ENCODE measurements around the gene NAAA. TPM values are rescaled to one million over a fixed set of nuclear protein-coding genes. Genes with fewer than 3 reads are reported as not detected.

The NAAA gene
- total and polyA plus RNA-seq, 2 of the 4 experiments (the other 2 are of a cell fraction): 17.6 to 26.4 TPM

DNA sequence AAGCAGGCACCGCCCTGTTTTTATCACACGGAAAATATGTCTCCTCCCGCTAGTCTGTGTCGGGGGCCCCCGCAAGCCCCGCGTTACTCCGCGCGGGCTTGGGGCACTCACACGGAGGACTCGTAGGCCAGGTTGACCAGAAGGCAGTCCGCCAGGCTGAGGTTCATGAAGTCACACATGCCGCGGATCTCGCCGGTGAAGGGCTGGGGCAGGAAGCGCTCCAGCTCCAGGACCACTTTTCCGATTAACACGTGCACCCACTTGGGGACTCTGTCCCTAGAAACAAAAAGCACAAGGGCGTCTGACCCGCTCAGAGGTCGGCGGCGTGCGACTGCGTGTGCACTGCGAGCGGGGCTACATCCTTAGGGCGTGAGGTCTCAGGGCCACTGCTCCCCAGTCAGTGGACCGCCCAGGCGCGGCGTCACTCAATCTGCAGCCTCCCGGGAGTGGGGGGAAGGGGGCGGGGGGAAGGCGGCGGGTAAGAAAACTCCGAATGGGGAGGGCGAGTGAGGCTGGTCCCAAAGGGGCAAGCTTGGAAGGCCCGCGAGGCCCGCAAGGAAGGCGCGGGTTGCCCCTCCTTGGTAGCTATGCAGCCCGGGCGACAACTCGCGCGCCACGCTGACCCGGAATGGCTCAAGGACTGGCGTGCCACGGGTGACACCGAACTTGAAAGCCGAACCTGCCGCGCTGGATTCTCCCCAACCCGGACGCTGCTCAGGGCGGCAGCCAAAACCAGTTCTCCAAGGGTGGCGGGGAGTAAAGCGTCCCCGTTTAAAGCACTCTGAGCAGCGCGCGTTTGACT lies 722 bp downstream of the NAAA start:
- no peak overlapping the region for H2BK20ac ChIP-seq (ENCODE audit: low read depth, low read length)
- H4K5ac ChIP-seq (ENCODE audit: low read depth, low read length): peak overlapping the region; percentile 50
- H2BK120ac ChIP-seq (ENCODE audit: low read depth, low read length): peak overlapping the region; percentile 52
- peak overlapping the region; percentile 53 for H3K4me3 ChIP-seq (ENCODE audit: insufficient read depth, low read depth, low read length)
- in situ Hi-C loops (cut with MboI; ENCODE audit: low sequenced_read_pairs) (no loop called here), intact Hi-C loops (cut with micrococcal nuclease) (loop anchor here (10.0 kb wide), 1 partner anchor 285 kb away; no protein-coding TSS in a partner anchor), dilution Hi-C loops (cut with HindIII; ENCODE audit: low sequenced_read_pairs, unreplicated experiment) (no loop called here)
- peak overlapping the region; percentile 92 for H2AK9ac ChIP-seq (replicated peaks; ENCODE audit: low read depth, low read length, poor library complexity)
- ChIA-PET CTCF (interaction anchor here (0.7 to 1.5 kb wide), 4 partner anchors 24 to 52 kb away, joined by 4 to 6 read pairs (median 4); no protein-coding TSS in a partner anchor), POLR2A (ENCODE audit: unreplicated experiment) (interaction anchor here (0.6 kb wide), 1 partner anchor 26 kb away, joined by 7 read pairs; no protein-coding TSS in a partner anchor)
- H4K8ac ChIP-seq (ENCODE audit: low read depth in 2 of 2, low read length in 2 of 2): peak overlapping the region; percentile 51 to 82; a peak in 2 of 4 replicates
- H3K9ac ChIP-seq (ENCODE audit: low read depth, low read length): peak overlapping the region; percentile 48
- H2AK5ac ChIP-seq (ENCODE audit: low read depth, low read length): 0 out of 2 replicates have a peak overlapping the region, but pooled peaks have one; percentile 0
- WGBS, 2 experiments (ENCODE audit: extremely low coverage in 2 of 2, insufficient read length in 1 of 2): 1% methylated on average over 41 of the region's 67 CpGs; no CpG with 5 or more reads in 1 of the 2 experiments
- no peaks in the 10 kb centered on the region for H3K36me3 ChIP-seq (ENCODE audit: control insufficient read depth, insufficient read depth, low read length)
- peak overlapping the region; percentile 44 for H2BK5ac ChIP-seq (ENCODE audit: low read depth, low read length, poor library complexity, severe bottlenecking)
- peak overlapping the region; percentile 45; the same call in 1 of the 3 replicates for H2BK15ac ChIP-seq (ENCODE audit: low read depth, low read length)
- H3K14ac ChIP-seq (replicated peaks; ENCODE audit: low read depth, low read length): peak overlapping the region; percentile 60
- peak overlapping the region; percentile 84 for H3K4me2 ChIP-seq (ENCODE audit: low read depth, low read length)
- TF ChIP-seq POLR2A (IDR thresholded peaks at IDR 0.05; ENCODE audit: low read depth, low read length): no peak
- TF ChIP-seq NFE2L2 (IDR thresholded peaks at IDR 0.05; ENCODE audit: low read depth, low read length): no peak
- TF ChIP-seq, protein P1, sequence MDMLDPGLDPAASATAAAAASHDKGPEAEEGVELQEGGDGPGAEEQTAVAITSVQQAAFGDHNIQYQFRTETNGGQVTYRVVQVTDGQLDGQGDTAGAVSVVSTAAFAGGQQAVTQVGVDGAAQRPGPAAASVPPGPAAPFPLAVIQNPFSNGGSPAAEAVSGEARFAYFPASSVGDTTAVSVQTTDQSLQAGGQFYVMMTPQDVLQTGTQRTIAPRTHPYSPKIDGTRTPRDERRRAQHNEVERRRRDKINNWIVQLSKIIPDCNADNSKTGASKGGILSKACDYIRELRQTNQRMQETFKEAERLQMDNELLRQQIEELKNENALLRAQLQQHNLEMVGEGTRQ (IDR thresholded peaks at IDR 0.05; ENCODE audit: low read depth, low read length): no peak
- TF ChIP-seq MXI1 (IDR thresholded peaks at IDR 0.05; ENCODE audit: borderline replicate concordance, low read depth, low read length): peak; percentile 67; the same call in 1 of the 2 replicates
- 0 out of 2 replicates have a peak, but pooled peaks have one; percentile 12 for TF ChIP-seq MAZ (IDR thresholded peaks at IDR 0.05; ENCODE audit: borderline replicate concordance, low read depth, low read length)
- H3K27me3 ChIP-seq (ENCODE audit: control insufficient read depth, insufficient read depth, low read length): no peaks in the 10 kb centered on the region
- peak; percentile 73 for ATAC-seq (ENCODE audit: low read depth)
- no peaks in the 10 kb centered on the region for H4K20me1 ChIP-seq (ENCODE audit: insufficient read depth, low read length)
- H3K18ac ChIP-seq (ENCODE audit: low read depth, low read length): no peak overlapping the region
- no TSS peak for BruUV-seq (replicated peaks)
- no peaks in the 10 kb centered on the region for H3K9me3 ChIP-seq (ENCODE audit: control insufficient read depth, insufficient read depth, low read length)
- H3K23ac ChIP-seq (ENCODE audit: low read depth, low read length): peak overlapping the region; percentile 68
- peak overlapping the region; percentile 99 for H2AFZ ChIP-seq (replicated peaks; ENCODE audit: low read length, poor library complexity)
- H4K91ac ChIP-seq (ENCODE audit: insufficient read depth, low read depth, low read length): peak overlapping the region; percentile 82
- no peak overlapping the region for H3K56ac ChIP-seq (ENCODE audit: extremely low read depth, insufficient read depth, low read length)
- peaks cover 0 to 11% of the 10 kb centered on the region in 2 experiments; a peak in 1 of 4 replicates for H3K79me1 ChIP-seq (ENCODE audit: low read depth in 1 of 2, low read length in 2 of 2)
- H3K4ac ChIP-seq (ENCODE audit: low read depth, low read length): peak overlapping the region; percentile 80
- peak overlapping the region; percentile 22 for H3K27ac ChIP-seq (ENCODE audit: insufficient read depth, low read length)
- no peaks in the 10 kb centered on the region for H3K9me1 ChIP-seq (ENCODE audit: insufficient read depth, low read length)
- no peaks in the 10 kb centered on the region for H3K4me1 ChIP-seq (ENCODE audit: control insufficient read depth, insufficient read depth, low read length)
- peak; percentile 32 for DNase-seq

Measured in IMR-90 (cell line).